Measurements from ENCODE around the gene PLIN1.

The PLIN1 gene

DNA sequence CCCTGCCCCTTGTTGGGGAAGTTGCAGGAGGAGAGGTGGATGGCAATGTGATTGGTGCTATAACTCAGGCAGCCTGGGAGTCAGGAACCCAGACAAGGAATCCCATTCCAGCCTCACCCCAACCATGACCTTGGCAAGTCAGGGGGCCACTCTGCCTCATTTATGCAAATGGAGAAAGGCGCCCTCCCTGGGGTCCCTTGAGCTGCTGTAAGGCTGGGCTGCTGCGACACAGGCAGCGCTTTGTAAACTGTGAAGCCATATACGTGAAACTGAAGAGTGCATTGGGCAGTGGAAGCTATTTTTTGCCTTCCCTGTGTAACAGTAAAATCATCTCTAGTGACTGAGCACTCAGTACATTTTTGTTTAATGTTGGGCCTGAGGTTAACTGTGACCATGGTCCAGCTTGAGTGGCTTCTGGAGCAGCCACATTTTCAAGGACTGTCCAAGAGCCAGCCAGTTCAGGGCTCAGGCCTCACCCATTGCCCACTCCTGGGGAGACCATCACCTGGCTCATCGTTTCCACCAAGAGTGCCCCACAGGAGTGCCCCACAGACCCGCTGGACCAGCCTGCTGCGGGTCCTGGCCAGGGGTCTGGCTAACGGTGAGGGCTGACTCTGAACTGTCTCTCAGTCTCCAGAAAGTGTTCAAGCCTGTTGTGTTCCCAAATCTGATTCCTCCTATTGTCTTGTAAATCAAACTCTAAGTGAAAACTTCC, 51.8 kb downstream of the PLIN1 start:
- no peaks in the 10 kb centered on the region for H3K27me3 ChIP-seq (ENCODE audit: control insufficient read depth, insufficient read depth, low read length)
- H3K36me3 ChIP-seq (ENCODE audit: control insufficient read depth, insufficient read depth, low read length) = peaks cover 97% of the 10 kb centered on the region
- no peak overlapping the region for H3K4me3 ChIP-seq (ENCODE audit: low read depth, low read length)
- H3K27ac ChIP-seq (ENCODE audit: low read depth, low read length) = no peak overlapping the region
- H3K9ac ChIP-seq (ENCODE audit: low read depth, low read length) = no peak overlapping the region
- 0 out of 2 replicates have a peak, but pooled peaks cover 2% of the 10 kb centered on the region for H3K9me3 ChIP-seq (ENCODE audit: control insufficient read depth, insufficient read depth, low read length)
- no peaks in the 10 kb centered on the region for H3K4me1 ChIP-seq (ENCODE audit: control insufficient read depth, insufficient read depth, low read length)

DNA sequence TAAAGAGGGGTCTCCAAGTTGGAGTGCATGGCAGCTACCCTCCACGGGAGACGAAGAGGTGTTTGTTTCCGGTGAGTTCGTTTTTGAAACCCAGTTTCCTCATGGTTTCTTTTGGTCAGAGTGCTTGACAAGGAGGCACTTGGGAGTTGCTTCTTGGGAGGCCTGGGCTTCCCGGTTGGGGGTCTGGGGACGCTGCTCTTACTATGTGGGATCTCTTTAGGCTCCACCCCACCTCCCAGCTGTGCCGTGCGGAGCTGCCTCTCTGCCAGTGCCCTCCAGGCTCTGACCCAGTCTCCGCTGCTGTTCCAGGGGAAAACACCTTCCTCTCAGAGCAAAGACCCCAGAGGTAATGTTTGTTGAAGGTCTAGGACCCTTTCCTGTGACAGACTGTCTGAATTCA, 53.5 kb downstream of the PLIN1 start:
- Histone ChIP-seq H3K27me3 (ENCODE audit: control insufficient read depth, insufficient read depth, low read length) (no peaks in the 10 kb centered on the region), H3K4me3 (ENCODE audit: low read depth, low read length) (no peak overlapping the region), H3K27ac (ENCODE audit: low read depth, low read length) (no peak overlapping the region), H3K9ac (ENCODE audit: low read depth, low read length) (no peak overlapping the region), H3K4me1 (ENCODE audit: control insufficient read depth, insufficient read depth, low read length) (no peaks in the 10 kb centered on the region), H3K9me3 (ENCODE audit: control insufficient read depth, insufficient read depth, low read length) (no peaks in the 10 kb centered on the region), H3K36me3 (ENCODE audit: control insufficient read depth, insufficient read depth, low read length) (peaks cover 97% of the 10 kb centered on the region)

DNA sequence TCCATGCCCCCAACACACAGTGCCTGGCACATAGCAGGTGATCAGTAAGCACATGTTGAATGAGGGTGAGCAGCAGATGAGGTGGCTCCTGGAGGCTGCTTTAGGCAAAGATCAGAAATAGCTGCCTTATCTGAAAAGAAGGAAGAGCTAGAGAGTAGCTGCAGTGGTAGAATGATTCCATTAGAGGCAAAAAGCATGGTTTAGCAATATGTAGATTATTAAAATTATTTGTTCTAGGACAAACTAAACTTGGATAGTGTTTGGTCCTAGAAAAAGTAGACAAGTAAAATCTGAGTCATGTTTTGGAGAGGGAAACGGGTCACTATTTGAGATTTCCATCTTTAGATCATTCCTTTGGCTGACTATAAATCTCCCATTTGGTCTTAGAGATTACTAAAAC, 56.0 kb downstream of the PLIN1 start:
- no peak overlapping the region for H3K9ac ChIP-seq (ENCODE audit: low read depth, low read length)
- H3K4me1 ChIP-seq (ENCODE audit: control insufficient read depth, insufficient read depth, low read length) = no peaks in the 10 kb centered on the region
- H3K27ac ChIP-seq (ENCODE audit: low read depth, low read length) = no peak overlapping the region
- no peak overlapping the region for H3K4me3 ChIP-seq (ENCODE audit: low read depth, low read length)
- no peaks in the 10 kb centered on the region for H3K27me3 ChIP-seq (ENCODE audit: control insufficient read depth, insufficient read depth, low read length)
- no peaks in the 10 kb centered on the region for H3K9me3 ChIP-seq (ENCODE audit: control insufficient read depth, insufficient read depth, low read length)
- peaks cover 98% of the 10 kb centered on the region for H3K36me3 ChIP-seq (ENCODE audit: control insufficient read depth, insufficient read depth, low read length)

DNA sequence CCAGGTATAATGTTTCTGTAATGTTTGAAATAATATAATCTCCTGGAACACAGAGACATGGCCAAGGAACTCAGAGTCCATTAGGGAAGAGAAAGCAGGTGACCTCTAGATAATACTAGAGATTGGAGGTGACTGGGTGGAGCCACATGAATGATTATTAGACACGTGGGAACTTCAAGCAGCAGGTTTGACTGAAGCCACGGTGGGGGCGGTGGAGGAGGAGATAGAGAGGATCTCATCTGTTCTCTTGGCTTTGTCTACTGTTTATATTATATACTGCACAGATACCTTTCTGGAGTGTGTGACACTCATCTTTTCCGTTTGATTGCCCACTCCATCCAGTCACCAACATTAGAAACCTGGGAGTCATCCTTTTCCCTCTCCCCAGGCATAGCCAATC, 57.6 kb downstream of the PLIN1 start:
- no peaks in the 10 kb centered on the region for H3K4me1 ChIP-seq (ENCODE audit: control insufficient read depth, insufficient read depth, low read length)
- no peak overlapping the region for H3K27ac ChIP-seq (ENCODE audit: low read depth, low read length)
- no peak overlapping the region for H3K4me3 ChIP-seq (ENCODE audit: low read depth, low read length)
- H3K9me3 ChIP-seq (ENCODE audit: control insufficient read depth, insufficient read depth, low read length) = no peaks in the 10 kb centered on the region
- H3K27me3 ChIP-seq (ENCODE audit: control insufficient read depth, insufficient read depth, low read length) = no peaks in the 10 kb centered on the region
- no peak overlapping the region for H3K9ac ChIP-seq (ENCODE audit: low read depth, low read length)
- peaks cover 98% of the 10 kb centered on the region for H3K36me3 ChIP-seq (ENCODE audit: control insufficient read depth, insufficient read depth, low read length)

DNA sequence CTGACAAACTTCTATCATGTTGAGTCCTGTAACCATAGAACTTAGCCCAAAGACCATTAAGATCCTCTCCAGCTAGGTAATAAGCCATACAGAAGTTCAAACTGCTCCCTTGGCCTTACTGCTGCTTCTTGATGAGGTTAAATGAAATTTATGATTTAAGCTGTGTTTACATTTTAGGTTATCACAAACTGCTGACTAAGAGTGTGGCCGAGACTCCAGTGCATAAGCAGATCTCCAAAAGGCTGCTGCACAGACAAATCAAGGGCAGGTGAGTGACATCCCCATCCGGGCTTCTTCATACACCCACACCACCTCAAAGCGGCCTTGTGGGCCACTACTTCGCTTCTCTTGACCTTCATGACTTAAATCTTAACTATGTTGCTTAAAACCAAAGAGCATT, 62.9 kb downstream of the PLIN1 start:
- no peak overlapping the region for H3K27ac ChIP-seq (ENCODE audit: low read depth, low read length)
- H3K9ac ChIP-seq (ENCODE audit: low read depth, low read length) = no peak overlapping the region
- no peaks in the 10 kb centered on the region for H3K27me3 ChIP-seq (ENCODE audit: control insufficient read depth, insufficient read depth, low read length)
- H3K4me3 ChIP-seq (ENCODE audit: low read depth, low read length) = no peak overlapping the region
- no peaks in the 10 kb centered on the region for H3K4me1 ChIP-seq (ENCODE audit: control insufficient read depth, insufficient read depth, low read length)
- peaks cover 96% of the 10 kb centered on the region for H3K36me3 ChIP-seq (ENCODE audit: control insufficient read depth, insufficient read depth, low read length)
- H3K9me3 ChIP-seq (ENCODE audit: control insufficient read depth, insufficient read depth, low read length) = no peaks in the 10 kb centered on the region

DNA sequence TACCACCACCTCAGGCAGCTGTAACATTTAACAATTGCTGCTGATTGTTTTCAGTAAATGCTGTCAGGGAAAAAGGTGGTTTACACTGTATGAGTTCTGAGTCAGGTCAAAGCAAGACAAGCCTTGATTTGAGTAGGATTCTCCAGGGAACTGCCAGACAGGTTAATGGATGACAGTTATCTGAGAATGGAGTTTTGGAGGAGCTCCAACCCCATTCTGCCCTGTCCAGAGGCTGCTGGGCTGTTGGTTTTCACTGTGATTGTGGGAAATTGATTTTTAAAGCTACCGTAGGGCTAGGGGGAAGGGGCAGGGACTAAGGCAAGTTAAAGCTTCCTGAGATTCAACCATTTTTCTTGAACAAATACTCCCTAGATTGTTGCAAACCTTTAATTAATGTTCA, 64.0 kb downstream of the PLIN1 start:
- H3K36me3 ChIP-seq (ENCODE audit: control insufficient read depth, insufficient read depth, low read length) = peaks cover 97% of the 10 kb centered on the region
- no peaks in the 10 kb centered on the region for H3K4me1 ChIP-seq (ENCODE audit: control insufficient read depth, insufficient read depth, low read length)
- no peak overlapping the region for H3K4me3 ChIP-seq (ENCODE audit: low read depth, low read length)
- no peak overlapping the region for H3K27ac ChIP-seq (ENCODE audit: low read depth, low read length)
- no peak overlapping the region for H3K9ac ChIP-seq (ENCODE audit: low read depth, low read length)
- no peaks in the 10 kb centered on the region for H3K27me3 ChIP-seq (ENCODE audit: control insufficient read depth, insufficient read depth, low read length)
- H3K9me3 ChIP-seq (ENCODE audit: control insufficient read depth, insufficient read depth, low read length) = no peaks in the 10 kb centered on the region

Measured in HUES48 (cell line).